Endothelial cell (in vitro differentiated cells): ENCODE measurements around the gene TMEM269. TPM values are rescaled to one million over a fixed set of nuclear protein-coding genes. Genes with fewer than 3 reads are reported as not detected.
"Not testable (repeated sequence)": the region's sequence is repeated elsewhere in the genome, so short reads cannot be mapped to it uniquely, and the experiment has no call there.

Experiments used
- DNase-seq: peaks from one replicate; pipeline ENCODE4 v3.0.0; 2021; ENCODE audit warnings: low spot score
- H3K27ac Mint-ChIP-seq: one replicate; pipeline ENCODE4 v1.8.0; 2021; ENCODE audit warnings: mixed read lengths, inconsistent platforms; ENCODE audit not compliant: unreplicated experiment
- H3K27me3 Mint-ChIP-seq: one replicate; pipeline ENCODE4 v1.8.0; 2021; ENCODE audit warnings: mild to moderate bottlenecking, moderate library complexity, mixed read lengths, inconsistent platforms; ENCODE audit not compliant: unreplicated experiment
- H3K36me3 Mint-ChIP-seq: one replicate; pipeline ENCODE4 v1.8.0; 2021; ENCODE audit warnings: mild to moderate bottlenecking, low read depth, mixed read lengths, inconsistent platforms; ENCODE audit not compliant: unreplicated experiment
- H3K4me1 Mint-ChIP-seq: one replicate; pipeline ENCODE4 v1.8.0; 2021; ENCODE audit warnings: mild to moderate bottlenecking, mixed read lengths, inconsistent platforms; ENCODE audit not compliant: unreplicated experiment
- H3K4me3 Mint-ChIP-seq: one replicate; pipeline ENCODE4 v1.8.0; 2021; ENCODE audit warnings: mild to moderate bottlenecking, mixed read lengths, inconsistent platforms; ENCODE audit not compliant: unreplicated experiment
- H3K9me3 Mint-ChIP-seq: one replicate; pipeline ENCODE4 v1.8.0; 2021; ENCODE audit warnings: mixed read lengths, inconsistent platforms; ENCODE audit not compliant: unreplicated experiment
- total RNA-seq: library from RNA; stranded (reverse); fragmentation: NEBNext Ultra II Directional; extraction: Animal tissue kit (Norgen Biotek cat#: 25700); gene quantifications from one replicate; pipeline ENCODE4 v1.2.1, GENCODE V29; 2021; ENCODE audit not compliant: unreplicated experiment
- TF ChIP-seq, protein P1 (sequence below): fragments of 200-600 bp; sonication (generic); IDR thresholded peaks from one replicate; pipeline ENCODE4 v1.5.0; 2021; ENCODE audit warnings: antibody characterized with exemption; ENCODE audit not compliant: unreplicated experiment

Gene TMEM269
- total RNA-seq, 1 donor from 2014 or later: 0.38 TPM

DNA sequence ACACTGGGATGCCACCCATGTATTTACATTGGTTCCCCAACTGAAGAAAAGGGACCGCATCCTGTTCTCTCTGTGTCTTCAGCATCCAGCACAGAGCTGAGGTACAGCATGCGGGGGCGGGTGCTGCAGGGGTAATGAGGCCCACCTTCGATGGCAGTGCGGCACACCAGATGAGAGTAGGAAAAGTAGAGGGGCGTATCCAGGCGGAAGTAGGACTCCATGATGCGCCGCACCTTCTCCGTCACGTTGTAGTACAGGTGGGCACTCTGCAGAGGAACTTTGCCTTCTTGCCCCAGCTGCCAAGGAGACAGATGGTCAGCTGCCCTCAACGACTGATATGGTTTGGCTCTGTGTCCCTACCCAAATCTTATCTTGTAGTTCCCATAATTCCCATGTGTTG lies 34.8 kb upstream of the TMEM269 start:
- Mint-ChIP-seq H3K4me1 (no peaks in the 10 kb centered on the region), H3K36me3 (peaks cover 69% of the 10 kb centered on the region), H3K4me3 (peak overlapping the region; percentile 77), H3K27ac (peak overlapping the region; percentile 64), H3K27me3 (peaks cover 11% of the 10 kb centered on the region), H3K9me3 (peaks cover 4% of the 10 kb centered on the region)
- TF ChIP-seq, protein P1, sequence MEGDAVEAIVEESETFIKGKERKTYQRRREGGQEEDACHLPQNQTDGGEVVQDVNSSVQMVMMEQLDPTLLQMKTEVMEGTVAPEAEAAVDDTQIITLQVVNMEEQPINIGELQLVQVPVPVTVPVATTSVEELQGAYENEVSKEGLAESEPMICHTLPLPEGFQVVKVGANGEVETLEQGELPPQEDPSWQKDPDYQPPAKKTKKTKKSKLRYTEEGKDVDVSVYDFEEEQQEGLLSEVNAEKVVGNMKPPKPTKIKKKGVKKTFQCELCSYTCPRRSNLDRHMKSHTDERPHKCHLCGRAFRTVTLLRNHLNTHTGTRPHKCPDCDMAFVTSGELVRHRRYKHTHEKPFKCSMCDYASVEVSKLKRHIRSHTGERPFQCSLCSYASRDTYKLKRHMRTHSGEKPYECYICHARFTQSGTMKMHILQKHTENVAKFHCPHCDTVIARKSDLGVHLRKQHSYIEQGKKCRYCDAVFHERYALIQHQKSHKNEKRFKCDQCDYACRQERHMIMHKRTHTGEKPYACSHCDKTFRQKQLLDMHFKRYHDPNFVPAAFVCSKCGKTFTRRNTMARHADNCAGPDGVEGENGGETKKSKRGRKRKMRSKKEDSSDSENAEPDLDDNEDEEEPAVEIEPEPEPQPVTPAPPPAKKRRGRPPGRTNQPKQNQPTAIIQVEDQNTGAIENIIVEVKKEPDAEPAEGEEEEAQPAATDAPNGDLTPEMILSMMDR: no peak
- DNase-seq: no peak

DNA sequence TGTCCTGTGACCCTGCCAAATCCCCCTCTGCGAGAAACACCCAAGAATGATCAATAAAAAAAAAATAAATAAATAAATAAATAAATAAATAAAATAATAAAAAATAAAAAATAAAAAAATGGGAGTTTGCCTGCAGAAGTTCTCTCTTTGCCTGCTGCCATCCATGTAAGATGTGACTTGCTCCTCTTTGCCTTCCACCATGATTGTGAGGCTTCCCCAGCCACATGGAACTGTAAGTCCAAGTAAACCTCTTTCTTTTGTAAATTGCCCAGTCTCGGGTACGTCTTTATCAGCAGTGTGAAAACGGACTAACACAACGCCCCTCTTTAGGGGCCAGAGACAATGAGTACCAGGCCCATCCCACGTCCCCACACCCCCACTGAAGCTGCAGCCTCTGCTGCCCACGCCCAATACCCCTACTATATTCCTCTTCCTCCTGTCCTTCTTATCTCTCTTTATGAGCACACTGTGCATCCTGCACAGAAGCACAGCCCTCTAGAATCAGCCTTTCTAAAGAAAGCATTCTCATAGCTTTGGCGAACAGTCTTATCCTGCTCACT lies 33.2 kb upstream of the TMEM269 start:
- peaks cover 73% of the 10 kb centered on the region for H3K36me3 Mint-ChIP-seq
- not testable (repeated sequence) for DNase-seq, H3K4me1 Mint-ChIP-seq, H3K27me3 Mint-ChIP-seq, H3K9me3 Mint-ChIP-seq
- peak overlapping the region; percentile 40 for H3K27ac Mint-ChIP-seq
- H3K4me3 Mint-ChIP-seq: peak overlapping the region; percentile 35

DNA sequence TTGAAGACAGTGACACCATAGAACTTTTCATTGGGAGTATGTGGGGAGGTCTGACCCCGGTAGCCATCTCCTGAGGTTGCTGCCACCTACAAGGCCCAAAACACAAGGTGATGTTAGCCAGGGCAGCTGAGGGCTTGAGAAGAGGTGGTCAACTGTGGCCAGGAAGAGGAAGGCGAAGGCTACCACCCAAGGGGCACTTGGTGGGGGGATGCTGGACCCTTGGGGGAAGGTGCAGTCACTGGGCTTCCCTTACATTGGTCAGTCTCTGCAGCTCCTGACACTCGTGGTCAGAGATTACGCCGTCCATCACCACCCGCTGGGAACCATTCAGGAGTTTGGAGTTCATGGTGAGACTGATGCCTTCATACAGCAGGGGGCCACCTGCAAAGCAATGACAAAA lies 32.5 kb upstream of the TMEM269 start:
- DNase-seq: no peak
- no peak overlapping the region for H3K27ac Mint-ChIP-seq
- peaks cover 7% of the 10 kb centered on the region for H3K4me1 Mint-ChIP-seq

DNA sequence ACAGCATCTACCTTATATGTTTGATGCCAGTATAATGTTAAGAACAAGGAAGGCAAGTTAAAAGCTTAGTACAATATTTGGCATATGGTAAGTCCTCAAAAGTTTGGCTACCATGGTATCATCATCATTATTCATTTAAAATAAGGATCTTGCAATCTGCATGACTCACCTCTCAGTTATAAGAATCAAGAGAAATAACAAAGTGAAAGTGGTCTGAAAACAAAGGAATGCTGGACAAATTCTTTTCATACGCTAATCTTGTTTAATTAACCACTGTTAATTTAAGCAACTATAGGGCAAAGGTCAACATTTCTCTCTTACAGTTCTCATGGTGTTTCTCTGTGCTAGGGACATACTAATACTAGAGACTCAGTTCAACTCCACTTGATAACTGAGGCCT lies 31.7 kb upstream of the TMEM269 start:
- peaks cover 11% of the 10 kb centered on the region for H3K4me1 Mint-ChIP-seq
- TF ChIP-seq, protein P1: no peak
- peaks cover 9% of the 10 kb centered on the region for H3K27me3 Mint-ChIP-seq
- H3K9me3 Mint-ChIP-seq: peaks cover 4% of the 10 kb centered on the region
- H3K36me3 Mint-ChIP-seq: peaks cover 84% of the 10 kb centered on the region
- DNase-seq: no peak
- no peak overlapping the region for H3K27ac Mint-ChIP-seq
- H3K4me3 Mint-ChIP-seq: no peak overlapping the region

More for the DNA sequence above, 32.5 kb upstream of the TMEM269 start:
- peak overlapping the region; percentile 37 for H3K4me3 Mint-ChIP-seq
- TF ChIP-seq, protein P1: no peak
- H3K27me3 Mint-ChIP-seq: peaks cover 8% of the 10 kb centered on the region
- peaks cover 78% of the 10 kb centered on the region for H3K36me3 Mint-ChIP-seq
- H3K9me3 Mint-ChIP-seq: peaks cover 4% of the 10 kb centered on the region

DNA sequence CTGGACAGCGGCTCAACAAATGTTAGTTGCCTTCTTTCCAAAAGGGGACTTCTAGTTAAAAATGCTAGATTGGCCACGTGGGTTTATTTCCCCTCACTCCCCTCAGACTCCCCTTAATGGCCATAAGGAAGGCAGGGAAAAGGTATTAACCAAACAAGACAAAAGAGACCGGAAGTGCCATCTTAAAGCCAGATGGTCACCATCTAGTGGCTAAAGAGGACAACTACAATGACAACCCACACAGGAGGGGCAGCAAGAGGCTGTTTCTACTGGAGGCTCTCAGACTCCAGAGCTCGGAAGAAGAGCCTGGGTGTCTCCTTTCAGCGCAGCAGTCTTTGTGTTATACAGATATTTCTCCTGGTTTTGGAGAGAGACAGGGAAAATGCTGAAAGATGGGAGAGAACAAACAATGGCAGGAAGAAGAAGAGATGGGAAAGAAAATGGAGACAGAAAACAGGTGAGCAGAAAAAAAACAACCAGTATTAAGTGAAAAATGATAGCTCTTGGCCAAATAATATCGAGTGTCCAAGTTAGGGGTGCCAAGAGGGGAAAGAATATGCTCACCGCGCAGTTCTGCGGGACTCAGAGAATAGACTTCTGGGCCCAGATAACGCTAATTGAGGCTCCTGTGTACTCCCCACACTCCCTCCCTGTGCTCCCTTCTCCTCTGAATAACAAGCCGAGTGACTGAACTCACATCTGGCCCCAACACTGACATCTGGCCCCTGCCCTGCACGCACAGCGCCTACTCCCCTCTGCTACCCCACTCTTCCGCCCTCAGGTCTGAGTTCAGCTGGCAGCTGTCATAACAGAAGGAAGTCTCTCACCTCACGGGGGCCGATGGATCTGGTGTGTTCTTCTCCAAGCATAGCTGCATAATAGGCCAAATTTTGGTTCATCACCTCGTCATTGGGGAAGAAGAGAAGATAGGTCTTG lies 27.6 kb upstream of the TMEM269 start:
- no peak for DNase-seq
- Mint-ChIP-seq H3K4me1 (peaks cover 16% of the 10 kb centered on the region), H3K9me3 (no peaks in the 10 kb centered on the region), H3K27ac (no peak overlapping the region), H3K27me3 (peaks cover 6% of the 10 kb centered on the region), H3K4me3 (peak overlapping the region; percentile 26), H3K36me3 (peaks cover 62% of the 10 kb centered on the region)
- TF ChIP-seq, protein P1: peak; percentile 61
